K562 (cell line): ENCODE measurements around the gene SLC26A2. TPM values are rescaled to one million over a fixed set of nuclear protein-coding genes. Genes with fewer than 3 reads are reported as not detected.

Experiments used
- HOXB6 ChIP-seq: fragments of 250-450 bp; sonication (Bioruptor Pico); IDR thresholded peaks from 2 replicates; pipeline ENCODE4 v1.5.1; 2022; ENCODE audit warnings: mild to moderate bottlenecking, borderline replicate concordance
- JUND ChIP-seq, 2 experiments: IDR thresholded peaks; 2 replicates in 1 of 2; 3 replicates in 1 of 2; pipeline ENCODE4 v1.6.1; 2011; ENCODE audit warnings: borderline replicate concordance in 2 of 2, low read depth in 2 of 2, low read length in 2 of 2, improper control_type of control experiment in 1 of 2, missing biosample characterization in 1 of 2, missing genetic modification characterization in 1 of 2, missing genetic modification reagents in 1 of 2
- KDM1A ChIP-seq, 2 experiments: fragments of 450-650 bp; IDR thresholded peaks; 2 replicates each; pipeline ENCODE4 v1.6.1; 2016; ENCODE audit warnings: mild to moderate bottlenecking in 2 of 2
- LARP7 ChIP-seq: fragments of 450-650 bp; IDR thresholded peaks from 2 replicates; pipeline ENCODE4 v1.6.1; 2016
- LEF1 ChIP-seq: fragments of 450-650 bp; IDR thresholded peaks from 2 replicates; pipeline ENCODE4 v1.6.1; 2016; ENCODE audit warnings: mild to moderate bottlenecking
- NFE2L1 ChIP-seq: fragments of 450-650 bp; IDR thresholded peaks from 2 replicates; pipeline ENCODE4 v1.6.1; 2016; ENCODE audit warnings: missing genetic modification characterization, low read depth, mild to moderate bottlenecking, missing compliant biosample characterization, moderate library complexity, borderline replicate concordance
- NFIX ChIP-seq: fragments of 250-450 bp; sonication (Bioruptor Pico); IDR thresholded peaks from 2 replicates; pipeline ENCODE4 v1.4.0; 2020; ENCODE audit warnings: low read depth, mild to moderate bottlenecking, moderate library complexity
- SMAD3 ChIP-seq: fragments of 450-650 bp; formaldehyde crosslinking; conservative IDR thresholded peaks from 2 replicates; pipeline ENCODE4 v1.4.0; 2020; ENCODE audit warnings: mild to moderate bottlenecking
- TAF1 ChIP-seq: IDR thresholded peaks from 2 replicates; pipeline ENCODE4 v1.6.1; 2011; ENCODE audit warnings: mild to moderate bottlenecking, low read length, moderate library complexity; ENCODE audit not compliant: insufficient read depth, control insufficient read depth, severe bottlenecking; ENCODE audit errors: extremely low read depth
- TFAP4 ChIP-seq: sonication (generic); formaldehyde crosslinking; IDR thresholded peaks from 2 replicates; pipeline ENCODE4 v1.8.0; 2022; ENCODE audit warnings: missing genetic modification reagents, mild to moderate bottlenecking, moderate library complexity, borderline replicate concordance
- TRIM25 ChIP-seq: fragments of 450-650 bp; IDR thresholded peaks from 2 replicates; pipeline ENCODE4 v1.7.0; 2016; ENCODE audit warnings: borderline replicate concordance
- ZBED1 ChIP-seq: IDR thresholded peaks from 2 replicates; pipeline ENCODE4 v1.6.1; 2014
- ZEB2 ChIP-seq: fragments of 450-650 bp; IDR thresholded peaks from 2 replicates; pipeline ENCODE4 v1.6.1; 2016
- ZKSCAN3 ChIP-seq: fragments of 250-450 bp; sonication (Bioruptor Pico); IDR thresholded peaks from 2 replicates; pipeline ENCODE4 v1.4.0; 2020
- ZNF79 ChIP-seq: fragments of 250-450 bp; sonication (Bioruptor Pico); IDR thresholded peaks from 2 replicates; pipeline ENCODE4 v1.4.0; 2020; ENCODE audit warnings: low read depth, mild to moderate bottlenecking, moderate library complexity
- polyA plus RNA-seq, 8 experiments: library from polyadenylated mRNA; depleted of rRNA in 4 of 8; stranded (reverse) in 5 of 8; unstranded in 3 of 8; fragments of >200 nt; fragmentation: Nextera tagmentation in 2 of 8; fragmentation: Illumina TruSeq in 1 of 8; extraction: Ambion mirVana in 2 of 8; extraction: Trizol in 1 of 8; gene quantifications; 2 replicates each; pipeline versions ENCODE4 v1.2.1 to v1.2.3, GENCODE V29; 2011 to 2014; ENCODE audit warnings: inconsistent platforms in 1 of 8, missing spikeins in 1 of 8
- total RNA-seq, 7 experiments: library from RNA; depleted of rRNA in 6 of 7; stranded (reverse); fragments of >200 nt in 6 of 7; fragmentation: Illumina TruSeq in 2 of 7; extraction: Trizol in 2 of 7; gene quantifications; 2 replicates each; pipeline versions ENCODE4 v1.2.1 to v1.2.3, GENCODE V29; 2011 to 2021; ENCODE audit warnings: low replicate concordance in 1 of 7
- TF ChIP-seq, protein P1 (sequence below): fragments of 450-650 bp; IDR thresholded peaks from 2 replicates; pipeline ENCODE4 v1.7.1; 2018; ENCODE audit warnings: mild to moderate bottlenecking, low read depth; ENCODE audit not compliant: partially characterized antibody
- TF ChIP-seq, protein P2 (sequence below): sonication (generic); formaldehyde crosslinking; IDR thresholded peaks from 2 replicates; pipeline ENCODE4 v1.4.0; 2020; ENCODE audit warnings: mild to moderate bottlenecking, missing genetic modification reagents
- TF ChIP-seq, protein P3 (sequence below), 2 experiments: fragments of 450-650 bp; IDR thresholded peaks; 2 replicates each; pipeline ENCODE4 v1.6.1; 2016

Gene SLC26A2
- total and polyA plus RNA-seq, 9 of the 15 experiments (the other 6 are each of a cell fraction or from before 2014, with no cell fraction given): 1.1 to 6.3 (median 3.6) TPM

DNA sequence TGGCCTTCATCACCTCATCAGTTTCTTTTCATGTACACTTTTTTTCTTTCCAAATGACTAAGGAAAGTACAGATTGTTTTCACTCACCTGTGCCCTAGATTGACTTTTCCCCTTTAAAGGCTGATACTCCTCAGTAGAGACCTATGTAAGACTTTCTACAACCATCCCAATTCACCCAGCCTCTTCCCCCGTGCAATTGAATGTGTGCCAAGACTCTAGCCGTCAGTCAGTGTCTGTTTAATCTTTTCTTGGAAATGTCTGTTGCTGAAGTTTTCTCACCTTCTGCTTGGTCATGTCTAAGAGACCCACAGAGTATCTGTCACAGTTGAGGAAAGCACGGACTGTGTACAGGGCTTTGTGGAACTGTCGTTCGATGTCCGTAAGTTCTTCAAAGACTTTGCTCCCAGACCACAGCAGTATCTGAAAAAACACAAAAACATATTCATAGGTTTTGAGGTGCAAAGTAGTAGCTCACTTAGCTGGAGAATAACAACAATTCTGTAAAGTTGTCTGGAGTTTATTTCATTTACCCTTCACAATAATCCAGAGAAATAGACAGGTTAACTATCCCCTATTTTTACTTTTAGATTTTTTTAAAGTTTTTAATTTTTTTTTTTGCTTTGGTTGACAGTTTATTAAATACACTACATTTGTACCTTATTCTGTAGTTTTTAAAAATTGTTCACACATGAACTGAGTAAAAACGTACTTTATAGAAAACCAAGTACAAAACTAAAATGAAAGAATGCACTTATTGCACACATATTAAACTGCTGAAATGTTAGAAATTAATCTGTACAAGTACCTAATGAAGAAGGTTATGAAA lies 29.6 kb upstream of the SLC26A2 start (continued):
- TF ChIP-seq, protein P1, sequence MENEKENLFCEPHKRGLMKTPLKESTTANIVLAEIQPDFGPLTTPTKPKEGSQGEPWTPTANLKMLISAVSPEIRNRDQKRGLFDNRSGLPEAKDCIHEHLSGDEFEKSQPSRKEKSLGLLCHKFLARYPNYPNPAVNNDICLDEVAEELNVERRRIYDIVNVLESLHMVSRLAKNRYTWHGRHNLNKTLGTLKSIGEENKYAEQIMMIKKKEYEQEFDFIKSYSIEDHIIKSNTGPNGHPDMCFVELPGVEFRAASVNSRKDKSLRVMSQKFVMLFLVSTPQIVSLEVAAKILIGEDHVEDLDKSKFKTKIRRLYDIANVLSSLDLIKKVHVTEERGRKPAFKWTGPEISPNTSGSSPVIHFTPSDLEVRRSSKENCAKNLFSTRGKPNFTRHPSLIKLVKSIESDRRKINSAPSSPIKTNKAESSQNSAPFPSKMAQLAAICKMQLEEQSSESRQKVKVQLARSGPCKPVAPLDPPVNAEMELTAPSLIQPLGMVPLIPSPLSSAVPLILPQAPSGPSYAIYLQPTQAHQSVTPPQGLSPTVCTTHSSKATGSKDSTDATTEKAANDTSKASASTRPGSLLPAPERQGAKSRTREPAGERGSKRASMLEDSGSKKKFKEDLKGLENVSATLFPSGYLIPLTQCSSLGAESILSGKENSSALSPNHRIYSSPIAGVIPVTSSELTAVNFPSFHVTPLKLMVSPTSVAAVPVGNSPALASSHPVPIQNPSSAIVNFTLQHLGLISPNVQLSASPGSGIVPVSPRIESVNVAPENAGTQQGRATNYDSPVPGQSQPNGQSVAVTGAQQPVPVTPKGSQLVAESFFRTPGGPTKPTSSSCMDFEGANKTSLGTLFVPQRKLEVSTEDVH: peak; percentile 27
- no peak for TF ChIP-seq SMAD3
- peak; percentile 24 for TF ChIP-seq TAF1
- no peak for TF ChIP-seq NFIX
- no peak for TF ChIP-seq TRIM25
- TF ChIP-seq NFE2L1 (tag): no peak
- peak in 1 of 2 experiments; percentile 57; a peak in 2 of 4 replicates for TF ChIP-seq KDM1A (IDR thresholded peaks at IDR 0.05)
- TF ChIP-seq ZNF79: no peak
- TF ChIP-seq, protein P2, sequence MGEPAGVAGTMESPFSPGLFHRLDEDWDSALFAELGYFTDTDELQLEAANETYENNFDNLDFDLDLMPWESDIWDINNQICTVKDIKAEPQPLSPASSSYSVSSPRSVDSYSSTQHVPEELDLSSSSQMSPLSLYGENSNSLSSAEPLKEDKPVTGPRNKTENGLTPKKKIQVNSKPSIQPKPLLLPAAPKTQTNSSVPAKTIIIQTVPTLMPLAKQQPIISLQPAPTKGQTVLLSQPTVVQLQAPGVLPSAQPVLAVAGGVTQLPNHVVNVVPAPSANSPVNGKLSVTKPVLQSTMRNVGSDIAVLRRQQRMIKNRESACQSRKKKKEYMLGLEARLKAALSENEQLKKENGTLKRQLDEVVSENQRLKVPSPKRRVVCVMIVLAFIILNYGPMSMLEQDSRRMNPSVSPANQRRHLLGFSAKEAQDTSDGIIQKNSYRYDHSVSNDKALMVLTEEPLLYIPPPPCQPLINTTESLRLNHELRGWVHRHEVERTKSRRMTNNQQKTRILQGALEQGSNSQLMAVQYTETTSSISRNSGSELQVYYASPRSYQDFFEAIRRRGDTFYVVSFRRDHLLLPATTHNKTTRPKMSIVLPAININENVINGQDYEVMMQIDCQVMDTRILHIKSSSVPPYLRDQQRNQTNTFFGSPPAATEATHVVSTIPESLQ (CRISPR knock-in tag): 0 out of 2 replicates have a peak, but pooled peaks have one; percentile 57
- TF ChIP-seq ZKSCAN3 (CRISPR knock-in tag): no peak
- TF ChIP-seq LARP7: no peak
- no peak for TF ChIP-seq HOXB6 (CRISPR knock-in tag)
- TF ChIP-seq, protein P3, sequence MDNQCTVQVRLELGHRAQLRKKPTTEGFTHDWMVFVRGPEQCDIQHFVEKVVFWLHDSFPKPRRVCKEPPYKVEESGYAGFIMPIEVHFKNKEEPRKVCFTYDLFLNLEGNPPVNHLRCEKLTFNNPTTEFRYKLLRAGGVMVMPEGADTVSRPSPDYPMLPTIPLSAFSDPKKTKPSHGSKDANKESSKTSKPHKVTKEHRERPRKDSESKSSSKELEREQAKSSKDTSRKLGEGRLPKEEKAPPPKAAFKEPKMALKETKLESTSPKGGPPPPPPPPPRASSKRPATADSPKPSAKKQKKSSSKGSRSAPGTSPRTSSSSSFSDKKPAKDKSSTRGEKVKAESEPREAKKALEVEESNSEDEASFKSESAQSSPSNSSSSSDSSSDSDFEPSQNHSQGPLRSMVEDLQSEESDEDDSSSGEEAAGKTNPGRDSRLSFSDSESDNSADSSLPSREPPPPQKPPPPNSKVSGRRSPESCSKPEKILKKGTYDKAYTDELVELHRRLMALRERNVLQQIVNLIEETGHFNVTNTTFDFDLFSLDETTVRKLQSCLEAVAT (IDR thresholded peaks at IDR 0.05): 0 out of 4 replicates have a peak, but pooled peaks of 1 of the 2 experiments have one; percentile 9
- TF ChIP-seq JUND (IDR thresholded peaks at IDR 0.05; ENCODE audit: borderline replicate concordance, low read depth, low read length): peak; percentile 54
- TF ChIP-seq JUND (tag; IDR thresholded peaks at IDR 0.05; ENCODE audit: borderline replicate concordance, low read depth, low read length): peak; percentile 59; the same call in 1 of the 3 replicates
- TF ChIP-seq ZBED1: no peak
- peak; percentile 49 for TF ChIP-seq LEF1
- peak; percentile 70; the same call in 1 of the 2 replicates for TF ChIP-seq ZEB2
- TF ChIP-seq TFAP4 (CRISPR knock-in tag): no peak
